ENCODE measurements around the gene TTLL5. TPM values are rescaled to one million over a fixed set of nuclear protein-coding genes. Genes with fewer than 3 reads are reported as not detected.
A peak's percentile ranks its signal among the peaks of the same experiment; 100 is the strongest.

Gene TTLL5
- total and polyA plus RNA-seq, 9 of the 15 experiments (the other 6 are each of a cell fraction or from before 2014, with no cell fraction given) = 4.1 to 18.9 (median 12.6) TPM

DNA sequence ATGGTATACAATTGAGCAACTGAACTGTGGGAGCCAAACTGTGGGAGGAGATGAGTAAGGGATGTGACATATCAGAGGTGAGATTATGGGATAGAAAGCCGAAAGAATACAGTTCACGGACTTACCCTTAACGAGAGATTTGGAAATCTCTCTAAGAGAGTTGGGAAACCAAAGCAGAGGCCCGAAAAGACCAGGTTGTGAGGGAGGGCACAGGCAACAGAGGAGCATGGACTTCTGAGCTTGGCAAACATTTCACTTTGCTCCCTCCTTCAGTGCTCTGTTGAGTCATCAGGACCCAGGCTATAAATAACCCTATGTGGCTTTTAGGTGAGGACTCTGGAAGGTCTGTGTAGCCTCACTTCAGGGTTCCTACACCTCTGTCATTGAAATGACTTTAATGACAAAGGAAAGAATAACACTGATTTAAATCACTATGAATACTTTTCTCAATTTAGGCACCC is 200.1 kb downstream of the TTLL5 start (continued):
- TF ChIP-seq DPF2 (IDR thresholded peaks at IDR 0.05) (peak; percentile 62), CBFA2T3 (IDR thresholded peaks at IDR 0.05) (peak; percentile 63), ZBTB7A (IDR thresholded peaks at IDR 0.05; ENCODE audit: borderline replicate concordance, control insufficient read depth, low read depth, low read length) (no peak), MECOM (CRISPR knock-in tag; IDR thresholded peaks at IDR 0.05) (no peak), SNAPC5 (CRISPR knock-in tag; IDR thresholded peaks at IDR 0.05) (no peak), ZFP36 (IDR thresholded peaks at IDR 0.05; ENCODE audit: low read depth, low read length, partially characterized antibody) (no peak), CBX5 (IDR thresholded peaks at IDR 0.05; ENCODE audit: borderline replicate concordance, low read depth) (no peak), GATAD2A (IDR thresholded peaks at IDR 0.05) (no peak), ETS2 (tag; IDR thresholded peaks at IDR 0.05; ENCODE audit: borderline replicate concordance, poor library complexity, severe bottlenecking) (no peak), KAT8 (IDR thresholded peaks at IDR 0.05; ENCODE audit: low read depth) (no peak), RCOR1 (IDR thresholded peaks at IDR 0.05; ENCODE audit: borderline replicate concordance in 1 of 2, low read depth in 2 of 2, low read length in 2 of 2) (peak in 1 of 2 experiments; percentile 36; a peak in 1 of 4 replicates), EHMT2 (IDR thresholded peaks at IDR 0.05) (no peak), JUND (IDR thresholded peaks at IDR 0.05; ENCODE audit: borderline replicate concordance, low read depth, low read length) (peak; percentile 45; the same call in 1 of the 2 replicates), JUND (tag; IDR thresholded peaks at IDR 0.05; ENCODE audit: borderline replicate concordance, low read depth, low read length) (peak; percentile 51; the same call in 1 of the 3 replicates), FOSL1 (tag; conservative IDR thresholded peaks at IDR 0.05) (peak; percentile 70), FOXP4 (CRISPR knock-in tag; IDR thresholded peaks at IDR 0.05; ENCODE audit: borderline replicate concordance) (no peak), ZNF140 (CRISPR knock-in tag; IDR thresholded peaks at IDR 0.05) (no peak), POLR2AphosphoS5 (IDR thresholded peaks at IDR 0.05; ENCODE audit: control insufficient read depth, insufficient read depth, low read depth, low read length) (no peak), NFE2 (IDR thresholded peaks at IDR 0.05; ENCODE audit: low read depth) (peak; percentile 27; the same call in 1 of the 2 replicates)
- TF ChIP-seq, protein P1, sequence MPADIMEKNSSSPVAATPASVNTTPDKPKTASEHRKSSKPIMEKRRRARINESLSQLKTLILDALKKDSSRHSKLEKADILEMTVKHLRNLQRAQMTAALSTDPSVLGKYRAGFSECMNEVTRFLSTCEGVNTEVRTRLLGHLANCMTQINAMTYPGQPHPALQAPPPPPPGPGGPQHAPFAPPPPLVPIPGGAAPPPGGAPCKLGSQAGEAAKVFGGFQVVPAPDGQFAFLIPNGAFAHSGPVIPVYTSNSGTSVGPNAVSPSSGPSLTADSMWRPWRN (IDR thresholded peaks at IDR 0.05; ENCODE audit: low read depth) = no peak
- TF ChIP-seq, protein P2, sequence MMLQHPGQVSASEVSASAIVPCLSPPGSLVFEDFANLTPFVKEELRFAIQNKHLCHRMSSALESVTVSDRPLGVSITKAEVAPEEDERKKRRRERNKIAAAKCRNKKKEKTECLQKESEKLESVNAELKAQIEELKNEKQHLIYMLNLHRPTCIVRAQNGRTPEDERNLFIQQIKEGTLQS (IDR thresholded peaks at IDR 0.05) = peak; percentile 81
- TF ChIP-seq, protein P2 (CRISPR knock-in tag; conservative IDR thresholded peaks at IDR 0.05) = no peak
- TF ChIP-seq, protein P3, sequence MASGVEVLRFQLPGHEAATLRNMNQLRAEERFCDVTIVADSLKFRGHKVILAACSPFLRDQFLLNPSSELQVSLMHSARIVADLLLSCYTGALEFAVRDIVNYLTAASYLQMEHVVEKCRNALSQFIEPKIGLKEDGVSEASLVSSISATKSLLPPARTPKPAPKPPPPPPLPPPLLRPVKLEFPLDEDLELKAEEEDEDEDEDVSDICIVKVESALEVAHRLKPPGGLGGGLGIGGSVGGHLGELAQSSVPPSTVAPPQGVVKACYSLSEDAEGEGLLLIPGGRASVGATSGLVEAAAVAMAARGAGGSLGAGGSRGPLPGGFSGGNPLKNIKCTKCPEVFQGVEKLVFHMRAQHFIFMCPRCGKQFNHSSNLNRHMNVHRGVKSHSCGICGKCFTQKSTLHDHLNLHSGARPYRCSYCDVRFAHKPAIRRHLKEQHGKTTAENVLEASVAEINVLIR (CRISPR knock-in tag; IDR thresholded peaks at IDR 0.05) = no peak
- TF ChIP-seq, protein P4, sequence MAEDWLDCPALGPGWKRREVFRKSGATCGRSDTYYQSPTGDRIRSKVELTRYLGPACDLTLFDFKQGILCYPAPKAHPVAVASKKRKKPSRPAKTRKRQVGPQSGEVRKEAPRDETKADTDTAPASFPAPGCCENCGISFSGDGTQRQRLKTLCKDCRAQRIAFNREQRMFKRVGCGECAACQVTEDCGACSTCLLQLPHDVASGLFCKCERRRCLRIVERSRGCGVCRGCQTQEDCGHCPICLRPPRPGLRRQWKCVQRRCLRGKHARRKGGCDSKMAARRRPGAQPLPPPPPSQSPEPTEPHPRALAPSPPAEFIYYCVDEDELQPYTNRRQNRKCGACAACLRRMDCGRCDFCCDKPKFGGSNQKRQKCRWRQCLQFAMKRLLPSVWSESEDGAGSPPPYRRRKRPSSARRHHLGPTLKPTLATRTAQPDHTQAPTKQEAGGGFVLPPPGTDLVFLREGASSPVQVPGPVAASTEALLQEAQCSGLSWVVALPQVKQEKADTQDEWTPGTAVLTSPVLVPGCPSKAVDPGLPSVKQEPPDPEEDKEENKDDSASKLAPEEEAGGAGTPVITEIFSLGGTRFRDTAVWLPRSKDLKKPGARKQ (CRISPR knock-in tag; IDR thresholded peaks at IDR 0.05) = no peak
